Calu3 (cell line): ENCODE results near the gene SEC14L5. TPM values are rescaled to one million over a fixed set of nuclear protein-coding genes. Genes with fewer than 3 reads are reported as not detected.

ENCODE experiments used
- BruUV-seq: library from RNA; stranded (reverse); fragments of 400-500 nt; replicated peaks from 2 replicates; lab custom pipeline; 2021; lab: Mats Ljungman, UMichigan
- CTCF ChIA-PET: fragments of 300-600 bp; sonication (Branson Sonifier 250); formaldehyde crosslinking; loops from one replicate; lab custom pipeline; 2022; ENCODE audit warnings: antibody characterized with exemption; lab: Charles Lee
- DNase-seq: peaks from one replicate; pipeline ENCODE4 v3.0.0; 2022
- H3K27ac Mint-ChIP-seq: one replicate; pipeline ENCODE4 v1.8.0; 2022; ENCODE audit warnings: mixed read lengths; ENCODE audit not compliant: unreplicated experiment
- H3K27me3 Mint-ChIP-seq: one replicate; pipeline ENCODE4 v1.8.0; 2022; ENCODE audit warnings: mixed read lengths; ENCODE audit not compliant: unreplicated experiment
- H3K36me3 Mint-ChIP-seq: one replicate; pipeline ENCODE4 v1.8.0; 2022; ENCODE audit warnings: mild to moderate bottlenecking, moderate library complexity, mixed read lengths; ENCODE audit not compliant: insufficient read depth, unreplicated experiment
- H3K4me1 Mint-ChIP-seq: one replicate; pipeline ENCODE4 v1.8.0; 2022; ENCODE audit warnings: mild to moderate bottlenecking, low read depth, mixed read lengths; ENCODE audit not compliant: unreplicated experiment
- H3K4me3 Mint-ChIP-seq: one replicate; pipeline ENCODE4 v1.8.0; 2022; ENCODE audit warnings: mild to moderate bottlenecking, low read depth, moderate library complexity, mixed read lengths; ENCODE audit not compliant: unreplicated experiment
- H3K9me3 Mint-ChIP-seq: one replicate; pipeline ENCODE4 v1.8.0; 2022; ENCODE audit warnings: low read depth, mixed read lengths; ENCODE audit not compliant: unreplicated experiment
- intact Hi-C: fragments of 100-400 bp; cut with micrococcal nuclease; formaldehyde crosslinking; loops from one replicate; pipeline ENCODE4 v1.10.0; 2022; ENCODE audit not compliant: unreplicated experiment
- total RNA-seq: library from RNA; stranded (reverse); gene quantifications from 2 replicates; pipeline ENCODE4 v1.2.3, GENCODE V29; 2022
- TF ChIP-seq, protein P1 (sequence below): fragments of 200-600 bp; IDR thresholded peaks from one replicate; pipeline ENCODE4 v1.8.0; 2022; ENCODE audit warnings: antibody characterized with exemption; ENCODE audit not compliant: unreplicated experiment

The SEC14L5 gene
- total RNA-seq, 1 experiment from 2014 or later, result 0.52 TPM

DNA sequence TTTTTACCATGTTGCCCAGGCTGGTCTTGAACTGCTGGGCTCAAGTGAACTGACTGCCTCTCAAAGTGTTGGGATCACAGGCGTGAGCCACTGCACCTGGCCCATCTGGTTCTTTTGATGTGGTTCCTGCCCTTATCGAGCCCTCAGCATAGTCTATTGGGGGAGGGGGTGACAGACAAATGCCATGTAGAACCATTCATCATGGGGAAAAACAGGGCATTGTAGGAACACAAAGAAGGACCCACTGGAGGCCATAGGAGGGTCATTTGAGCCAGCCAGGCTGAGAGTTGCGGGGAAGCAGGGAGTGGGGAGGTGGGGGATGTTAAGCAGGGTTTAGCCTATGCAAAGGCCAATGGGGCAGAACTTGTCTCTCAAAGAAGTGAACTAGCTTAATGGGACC, 11.9 kb downstream of the SEC14L5 start:
- intact Hi-C loops, result no loop called here
- H3K4me3 Mint-ChIP-seq, result no peak overlapping the region
- BruUV-seq, result no TSS peak
- H3K4me1 Mint-ChIP-seq, result no peaks in the 10 kb centered on the region
- H3K27me3 Mint-ChIP-seq, result peaks cover 23% of the 10 kb centered on the region
- no peaks in the 10 kb centered on the region for H3K9me3 Mint-ChIP-seq
- no peak for DNase-seq
- TF ChIP-seq, protein P1, sequence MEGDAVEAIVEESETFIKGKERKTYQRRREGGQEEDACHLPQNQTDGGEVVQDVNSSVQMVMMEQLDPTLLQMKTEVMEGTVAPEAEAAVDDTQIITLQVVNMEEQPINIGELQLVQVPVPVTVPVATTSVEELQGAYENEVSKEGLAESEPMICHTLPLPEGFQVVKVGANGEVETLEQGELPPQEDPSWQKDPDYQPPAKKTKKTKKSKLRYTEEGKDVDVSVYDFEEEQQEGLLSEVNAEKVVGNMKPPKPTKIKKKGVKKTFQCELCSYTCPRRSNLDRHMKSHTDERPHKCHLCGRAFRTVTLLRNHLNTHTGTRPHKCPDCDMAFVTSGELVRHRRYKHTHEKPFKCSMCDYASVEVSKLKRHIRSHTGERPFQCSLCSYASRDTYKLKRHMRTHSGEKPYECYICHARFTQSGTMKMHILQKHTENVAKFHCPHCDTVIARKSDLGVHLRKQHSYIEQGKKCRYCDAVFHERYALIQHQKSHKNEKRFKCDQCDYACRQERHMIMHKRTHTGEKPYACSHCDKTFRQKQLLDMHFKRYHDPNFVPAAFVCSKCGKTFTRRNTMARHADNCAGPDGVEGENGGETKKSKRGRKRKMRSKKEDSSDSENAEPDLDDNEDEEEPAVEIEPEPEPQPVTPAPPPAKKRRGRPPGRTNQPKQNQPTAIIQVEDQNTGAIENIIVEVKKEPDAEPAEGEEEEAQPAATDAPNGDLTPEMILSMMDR, result no peak
- H3K27ac Mint-ChIP-seq, result no peak overlapping the region
- CTCF ChIA-PET, result no interaction called here
- no peaks in the 10 kb centered on the region for H3K36me3 Mint-ChIP-seq

DNA sequence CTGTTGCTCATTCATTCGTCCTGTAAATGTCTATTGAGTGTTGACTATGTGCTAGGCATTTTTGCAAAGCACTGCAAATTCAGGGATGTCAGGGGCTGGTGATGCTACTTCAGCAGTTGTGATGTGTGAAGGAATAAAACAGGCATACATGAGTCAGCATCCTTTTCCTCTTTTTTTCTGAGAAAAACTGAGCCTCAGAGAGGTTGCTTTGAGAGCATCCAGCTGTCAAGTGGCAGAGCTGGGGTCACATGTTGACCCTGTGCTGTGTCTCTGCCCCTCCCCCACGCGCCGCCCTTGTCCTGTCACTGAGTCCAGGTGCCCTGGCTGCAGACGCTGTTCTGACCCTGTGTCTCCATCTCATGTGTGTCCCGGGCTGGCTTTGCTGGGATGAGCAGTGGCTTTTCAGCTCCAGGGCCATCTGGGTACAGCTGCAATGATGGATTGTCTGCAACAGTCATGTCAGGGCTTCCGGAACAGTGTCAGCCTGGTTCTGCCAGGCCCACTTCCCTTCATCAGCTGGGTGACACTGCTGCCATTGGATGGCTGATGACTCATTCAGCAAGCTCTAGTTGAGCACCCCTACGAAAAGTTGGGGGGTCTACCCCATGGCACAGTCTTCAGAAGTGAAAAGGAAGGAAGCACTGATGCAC, 14.9 kb downstream of the SEC14L5 start:
- Mint-ChIP-seq H3K9me3 (no peaks in the 10 kb centered on the region), H3K27ac (no peak overlapping the region), H3K27me3 (peaks cover 23% of the 10 kb centered on the region), H3K36me3 (no peaks in the 10 kb centered on the region), H3K4me1 (no peaks in the 10 kb centered on the region), H3K4me3 (no peak overlapping the region)
- TF ChIP-seq, protein P1, result no peak
- intact Hi-C loops, result no loop called here
- BruUV-seq, result no TSS peak
- no peak for DNase-seq
- CTCF ChIA-PET, result interaction anchor here (0.7 kb wide), 1 partner anchor 10 kb away, joined by 7 read pairs; no protein-coding TSS in a partner anchor

DNA sequence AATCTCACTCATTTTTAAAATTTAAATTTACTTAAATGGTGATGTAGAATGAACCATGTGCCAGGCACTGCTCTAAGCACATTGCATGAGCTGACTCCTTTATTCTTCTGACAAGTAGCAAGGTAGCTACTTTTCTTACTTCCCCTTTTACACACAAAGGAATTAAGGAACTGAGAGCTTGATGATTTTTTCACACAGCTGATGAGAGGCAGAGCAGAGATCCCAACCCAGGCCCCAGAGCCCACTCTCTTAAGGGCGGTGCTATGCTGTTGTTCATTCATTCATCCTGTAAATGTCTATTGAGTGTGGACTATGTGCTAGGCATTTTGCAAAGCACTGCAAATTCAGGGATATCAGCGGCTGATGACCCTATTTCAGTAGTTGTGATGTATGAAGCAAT, 17.9 kb downstream of the SEC14L5 start:
- Mint-ChIP-seq H3K27ac (no peak overlapping the region), H3K9me3 (no peaks in the 10 kb centered on the region), H3K36me3 (no peaks in the 10 kb centered on the region), H3K27me3 (peaks cover 48% of the 10 kb centered on the region), H3K4me1 (no peaks in the 10 kb centered on the region), H3K4me3 (no peak overlapping the region)
- no TSS peak for BruUV-seq
- intact Hi-C loops, result loop anchor here (2.0 kb wide), 1 partner anchor 15 kb away; no protein-coding TSS in a partner anchor
- DNase-seq, result no peak
- TF ChIP-seq, protein P1, result no peak
- CTCF ChIA-PET, result no interaction called here

DNA sequence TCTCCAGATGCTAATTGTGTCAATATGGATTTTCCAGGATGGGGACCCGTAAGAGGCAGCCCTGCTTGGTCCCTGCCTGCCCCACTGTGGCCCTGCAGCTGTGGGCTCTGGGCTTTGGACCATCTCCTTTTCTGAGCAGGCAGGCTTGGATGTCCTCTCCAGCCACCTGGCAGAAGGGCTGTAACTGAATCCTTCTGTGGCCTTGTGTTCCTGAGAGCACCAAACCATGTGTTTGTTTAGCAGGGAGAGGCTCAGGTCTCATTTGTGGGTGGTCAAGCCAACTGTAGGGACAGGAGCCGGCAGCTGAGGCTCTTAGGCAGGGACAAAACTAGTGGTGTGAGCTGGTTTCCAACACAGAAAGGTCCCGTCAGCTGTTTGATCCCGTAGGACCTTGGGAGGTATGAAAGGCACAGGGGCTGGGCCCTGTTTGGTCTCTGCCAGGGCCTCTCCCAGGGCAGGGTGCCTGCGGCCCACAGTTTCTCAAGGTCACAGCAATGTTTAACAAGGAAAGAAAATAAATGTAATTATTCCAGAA, 18.5 kb downstream of the SEC14L5 start:
- H3K9me3 Mint-ChIP-seq, result no peaks in the 10 kb centered on the region
- TF ChIP-seq, protein P1, result no peak
- no peak overlapping the region for H3K27ac Mint-ChIP-seq
- CTCF ChIA-PET, result no interaction called here
- intact Hi-C loops, result loop anchor here (2.0 kb wide), 1 partner anchor 16 kb away; no protein-coding TSS in a partner anchor
- no peaks in the 10 kb centered on the region for H3K36me3 Mint-ChIP-seq
- DNase-seq, result no peak
- BruUV-seq, result no TSS peak
- H3K4me1 Mint-ChIP-seq, result no peaks in the 10 kb centered on the region
- no peak overlapping the region for H3K4me3 Mint-ChIP-seq
- H3K27me3 Mint-ChIP-seq, result peaks cover 48% of the 10 kb centered on the region
